ENCODE data around the gene CPLX3. TPM values are rescaled to one million over a fixed set of nuclear protein-coding genes. Genes with fewer than 3 reads are reported as not detected.

CPLX3 gene
- polyA plus RNA-seq, 1 donor from 2014 or later = 0.27 TPM

DNA sequence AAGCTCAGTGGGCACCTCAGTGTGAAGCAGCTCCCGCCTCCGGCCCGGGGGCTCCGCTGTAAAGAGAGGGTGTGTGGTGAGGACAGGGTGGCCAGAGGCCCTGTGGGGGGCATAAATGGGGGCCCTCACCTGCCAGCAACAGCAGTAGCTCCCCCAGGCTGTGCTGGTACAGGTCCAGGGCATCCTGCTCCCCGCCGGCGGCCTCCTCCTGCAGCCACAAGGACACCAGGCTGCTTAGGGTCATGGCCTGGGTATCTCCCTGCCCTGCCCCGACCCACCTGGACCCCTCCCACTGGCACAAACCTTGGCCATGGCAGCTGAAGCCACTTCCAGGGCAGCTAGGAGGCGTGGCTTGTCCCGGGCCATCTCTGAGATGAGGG, 11.7 kb downstream of the CPLX3 start (continued):
- TF ChIP-seq, protein P1, sequence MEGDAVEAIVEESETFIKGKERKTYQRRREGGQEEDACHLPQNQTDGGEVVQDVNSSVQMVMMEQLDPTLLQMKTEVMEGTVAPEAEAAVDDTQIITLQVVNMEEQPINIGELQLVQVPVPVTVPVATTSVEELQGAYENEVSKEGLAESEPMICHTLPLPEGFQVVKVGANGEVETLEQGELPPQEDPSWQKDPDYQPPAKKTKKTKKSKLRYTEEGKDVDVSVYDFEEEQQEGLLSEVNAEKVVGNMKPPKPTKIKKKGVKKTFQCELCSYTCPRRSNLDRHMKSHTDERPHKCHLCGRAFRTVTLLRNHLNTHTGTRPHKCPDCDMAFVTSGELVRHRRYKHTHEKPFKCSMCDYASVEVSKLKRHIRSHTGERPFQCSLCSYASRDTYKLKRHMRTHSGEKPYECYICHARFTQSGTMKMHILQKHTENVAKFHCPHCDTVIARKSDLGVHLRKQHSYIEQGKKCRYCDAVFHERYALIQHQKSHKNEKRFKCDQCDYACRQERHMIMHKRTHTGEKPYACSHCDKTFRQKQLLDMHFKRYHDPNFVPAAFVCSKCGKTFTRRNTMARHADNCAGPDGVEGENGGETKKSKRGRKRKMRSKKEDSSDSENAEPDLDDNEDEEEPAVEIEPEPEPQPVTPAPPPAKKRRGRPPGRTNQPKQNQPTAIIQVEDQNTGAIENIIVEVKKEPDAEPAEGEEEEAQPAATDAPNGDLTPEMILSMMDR (IDR thresholded peaks at IDR 0.05; ENCODE audit: poor library complexity, severe bottlenecking) = no peak
- TF ChIP-seq POLR2AphosphoS5 (IDR thresholded peaks at IDR 0.05) (no peak), RAD21 (conservative IDR thresholded peaks at IDR 0.05) (no peak)

DNA sequence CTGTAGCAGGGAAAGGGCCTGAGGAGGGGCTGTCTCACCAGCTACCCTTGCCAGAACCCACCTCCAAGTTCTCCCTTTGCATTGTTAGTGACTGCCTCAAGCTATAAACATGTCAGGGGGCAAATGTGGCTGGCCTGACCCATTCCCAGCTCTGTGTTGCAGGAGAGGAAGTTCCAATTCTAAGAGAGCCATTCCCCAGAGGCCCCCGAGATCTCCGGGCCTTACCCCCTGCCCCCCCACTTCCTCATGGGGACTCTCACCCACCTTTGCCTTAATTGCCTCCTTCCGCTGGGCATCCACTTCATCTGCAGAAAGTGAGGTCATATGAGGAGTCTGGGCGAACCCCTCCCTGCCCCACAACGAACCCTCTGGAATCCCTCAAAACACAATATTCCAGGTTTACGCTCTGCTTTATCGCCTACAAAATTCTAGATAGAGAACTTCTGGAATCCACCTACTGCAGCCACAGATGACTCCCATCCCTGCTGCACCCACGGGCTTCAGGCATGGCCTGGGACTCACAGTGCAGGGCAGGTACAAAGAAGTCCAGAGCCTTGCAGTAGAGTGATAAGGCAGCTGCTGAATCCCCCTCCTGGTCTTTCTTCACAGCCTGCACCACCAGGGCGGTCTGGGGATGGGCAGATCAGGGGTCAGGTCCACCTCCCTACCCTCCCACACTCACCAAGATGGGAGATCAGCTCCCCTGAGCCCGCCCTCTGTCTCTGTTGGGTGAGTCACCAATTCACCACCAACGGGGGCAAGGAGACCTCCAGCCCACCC, 12.5 kb downstream of the CPLX3 start:
- H4K20me1 ChIP-seq (ENCODE audit: insufficient read depth) = no peaks in the 10 kb centered on the region
- no peaks in the 10 kb centered on the region for H3K36me3 ChIP-seq (ENCODE audit: insufficient read depth, low read length)
- no peaks in the 10 kb centered on the region for H3K79me2 ChIP-seq (replicated peaks; ENCODE audit: insufficient read depth, low read length)
- H3K27me3 ChIP-seq (ENCODE audit: insufficient read depth, low read depth, low read length) = no peaks in the 10 kb centered on the region
- H3F3A ChIP-seq (ENCODE audit: insufficient read depth, low read length, poor library complexity, severe bottlenecking) = no peaks in the 10 kb centered on the region
- no peak overlapping the region for H3K4me2 ChIP-seq (ENCODE audit: low read length)
- TF ChIP-seq SMC3 (conservative IDR thresholded peaks at IDR 0.05; ENCODE audit: poor library complexity) (no peak), MXI1 (conservative IDR thresholded peaks at IDR 0.05; ENCODE audit: poor library complexity, severe bottlenecking) (no peak), POLR2AphosphoS5 (IDR thresholded peaks at IDR 0.05) (no peak), EZH2 (IDR thresholded peaks at IDR 0.05; ENCODE audit: borderline replicate concordance, insufficient read depth, low read length, poor library complexity, severe bottlenecking) (no peak), REST (IDR thresholded peaks at IDR 0.05; ENCODE audit: borderline replicate concordance) (no peak), RAD21 (conservative IDR thresholded peaks at IDR 0.05) (no peak), TAF1 (IDR thresholded peaks at IDR 0.05; ENCODE audit: low read depth) (no peak), EP300 (conservative IDR thresholded peaks at IDR 0.05; ENCODE audit: poor library complexity, severe bottlenecking) (no peak)
- TF ChIP-seq, protein P1 (IDR thresholded peaks at IDR 0.05; ENCODE audit: poor library complexity, severe bottlenecking) = no peak
- no peaks in the 10 kb centered on the region for H3K9me3 ChIP-seq (ENCODE audit: low read length)
- H2AFZ ChIP-seq (ENCODE audit: low read depth, low read length) = no peak overlapping the region
- H3K9ac ChIP-seq (ENCODE audit: low read length) = no peak overlapping the region
- H3K9me2 ChIP-seq (ENCODE audit: insufficient read depth, low read length) = no peaks in the 10 kb centered on the region
- no peak overlapping the region for H3K27ac ChIP-seq (ENCODE audit: low read length)
- H3K4me3 ChIP-seq (ENCODE audit: low read length) = no peak overlapping the region
